Activated CD8-positive, alpha-beta memory T cell treated with anti-CD3 and anti-CD28 coated beads for 24 hours (primary cell): ENCODE measurements around the gene VWA8.
"Not testable (repeated sequence)": the region's sequence is repeated elsewhere in the genome, so short reads cannot be mapped to it uniquely, and the experiment has no call there.

ENCODE experiments used
- DNase-seq: peaks from one replicate; pipeline ENCODE4 v3.0.0-alpha.2; 2020

VWA8 gene

GRCh38 chr13:41919741-41920487 lies 41.0 kb downstream of the VWA8 start:
- DNase-seq, result no peak

- DNase-seq, result no peak
Measured at GRCh38 chr13:41919031-41919740, 41.7 kb downstream of the VWA8 start.

GRCh38 chr13:41917641-41918040 lies 43.3 kb downstream of the VWA8 start:
- DNase-seq, result no peak

GRCh38 chr13:41916173-41916954 lies 44.5 kb downstream of the VWA8 start:
- DNase-seq, result no peak

- no peak for DNase-seq
Measured at GRCh38 chr13:41915081-41915480, 45.8 kb downstream of the VWA8 start.

- DNase-seq, result no peak
Measured at GRCh38 chr13:41914552-41914951, 46.4 kb downstream of the VWA8 start.

- DNase-seq, result no peak
Measured at GRCh38 chr13:41909506-41909905, 51.4 kb downstream of the VWA8 start.

- DNase-seq, result no peak
Measured at GRCh38 chr13:41905600-41906254, 55.2 kb downstream of the VWA8 start.

- no peak for DNase-seq
Measured at GRCh38 chr13:41900918-41901317, 60.0 kb downstream of the VWA8 start.

- not testable (repeated sequence) for DNase-seq
Measured at GRCh38 chr13:41898411-41898810, 62.5 kb downstream of the VWA8 start.

- DNase-seq, result no peak
Measured at GRCh38 chr13:41897126-41897525, 63.8 kb downstream of the VWA8 start.

- no peak for DNase-seq
Measured at GRCh38 chr13:41895478-41895877, 65.4 kb downstream of the VWA8 start.

- no peak for DNase-seq
Measured at GRCh38 chr13:41891119-41891518, 69.8 kb downstream of the VWA8 start.

GRCh38 chr13:41883147-41883546 lies 77.8 kb downstream of the VWA8 start:
- DNase-seq, result no peak

- DNase-seq, result not testable (repeated sequence)
Measured at GRCh38 chr13:41881890-41882289, 79.0 kb downstream of the VWA8 start.

- DNase-seq, result no peak
Measured at GRCh38 chr13:41880966-41881365, 79.9 kb downstream of the VWA8 start.

- DNase-seq, result no peak
Measured at GRCh38 chr13:41864658-41865057, 96.3 kb downstream of the VWA8 start.

- DNase-seq, result not testable (repeated sequence)
Measured at GRCh38 chr13:41862659-41863058, 98.2 kb downstream of the VWA8 start.

GRCh38 chr13:41859565-41859964 lies 101.3 kb downstream of the VWA8 start:
- no peak for DNase-seq

GRCh38 chr13:41858780-41859179 lies 102.1 kb downstream of the VWA8 start:
- DNase-seq, result no peak

GRCh38 chr13:41854758-41855157 lies 106.2 kb downstream of the VWA8 start:
- DNase-seq, result no peak

GRCh38 chr13:41851351-41851750 lies 109.6 kb downstream of the VWA8 start:
- no peak for DNase-seq
